Stimulated activated memory B cell treated with anti-CD40 and anti-IgM and Interleukin-4, amounts not matched to agents 10 μg/mL and 1 μg/mL and 100 μg/mL, for 72 hours (primary cell): Measurements from ENCODE around the gene CERS4.
"Not testable (repeated sequence)": the region's sequence is repeated elsewhere in the genome, so short reads cannot be mapped to it uniquely, and the experiment has no call there.

Experiments used
- ATAC-seq: fragments of 150-1000 bp; cut with Tn5 transposase; 2 replicates; pipeline ENCODE4 v1.10.0; 2021
- H3K27ac Mint-ChIP-seq: one replicate; pipeline ENCODE4 v1.8.0; 2022; ENCODE audit warnings: mild to moderate bottlenecking, mixed read lengths
- H3K27me3 Mint-ChIP-seq: one replicate; pipeline ENCODE4 v1.8.0; 2022; ENCODE audit warnings: mixed read lengths
- H3K36me3 Mint-ChIP-seq: one replicate; pipeline ENCODE4 v1.8.0; 2022; ENCODE audit warnings: mixed read lengths
- H3K4me1 Mint-ChIP-seq: one replicate; pipeline ENCODE4 v1.8.0; 2022; ENCODE audit warnings: mixed read lengths
- H3K4me3 Mint-ChIP-seq: one replicate; pipeline ENCODE4 v1.8.0; 2022; ENCODE audit warnings: mild to moderate bottlenecking, moderate library complexity, mixed read lengths
- H3K9me3 Mint-ChIP-seq: one replicate; pipeline ENCODE4 v1.8.0; 2022; ENCODE audit warnings: mixed read lengths

The CERS4 gene

DNA sequence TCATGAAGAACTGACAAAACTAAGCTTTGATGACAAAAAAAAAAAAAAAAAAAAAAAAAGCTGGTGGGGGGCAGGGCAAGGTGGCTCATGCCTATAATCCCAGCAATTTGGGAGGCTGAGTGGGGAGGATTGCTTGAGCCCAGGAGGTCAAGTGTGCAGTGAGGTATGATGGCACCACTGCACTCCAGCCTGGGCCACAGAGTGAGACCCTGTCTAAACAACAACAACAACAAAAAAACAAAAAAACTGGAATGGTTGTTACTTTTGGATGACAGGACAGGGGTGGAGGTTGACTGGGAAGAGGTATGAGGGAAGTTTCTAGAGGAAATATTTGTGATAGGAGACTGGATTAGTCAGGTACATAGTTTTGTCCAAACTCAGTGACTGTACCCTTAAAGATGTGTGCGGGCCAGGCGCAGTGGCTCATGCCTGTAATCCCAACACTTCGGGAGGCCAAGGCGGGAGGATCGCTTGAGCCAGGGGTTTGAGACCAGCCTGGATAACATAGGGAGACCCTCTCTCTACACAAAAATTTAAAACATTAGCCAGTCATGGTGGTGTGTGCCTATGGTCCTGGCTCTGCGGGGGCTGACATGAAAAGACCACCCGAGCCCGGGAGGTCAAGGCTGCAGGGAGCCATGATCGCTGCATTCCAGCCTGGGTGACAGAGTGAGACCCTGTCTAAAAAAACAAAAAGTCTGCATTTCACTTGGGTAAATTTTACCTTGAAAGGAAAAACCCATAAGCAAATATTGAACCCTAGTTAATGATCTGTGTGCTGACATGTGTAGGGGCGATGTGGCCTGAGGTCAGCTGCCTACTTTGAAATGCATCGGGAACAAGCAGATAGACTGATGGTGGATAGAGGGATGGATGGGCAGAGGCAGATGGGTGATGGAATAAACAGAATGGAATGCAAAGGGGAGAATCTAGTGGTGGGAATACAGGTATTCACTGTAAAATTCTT, 37.0 kb downstream of the CERS4 start:
- no peaks in the 10 kb centered on the region for H3K27me3 Mint-ChIP-seq
- peaks cover 14% of the 10 kb centered on the region for H3K9me3 Mint-ChIP-seq
- H3K36me3 Mint-ChIP-seq: peaks cover 46% of the 10 kb centered on the region
- no peak overlapping the region for H3K4me3 Mint-ChIP-seq
- H3K4me1 Mint-ChIP-seq: peaks cover 22% of the 10 kb centered on the region
- H3K27ac Mint-ChIP-seq: no peak overlapping the region
- no peak for ATAC-seq

DNA sequence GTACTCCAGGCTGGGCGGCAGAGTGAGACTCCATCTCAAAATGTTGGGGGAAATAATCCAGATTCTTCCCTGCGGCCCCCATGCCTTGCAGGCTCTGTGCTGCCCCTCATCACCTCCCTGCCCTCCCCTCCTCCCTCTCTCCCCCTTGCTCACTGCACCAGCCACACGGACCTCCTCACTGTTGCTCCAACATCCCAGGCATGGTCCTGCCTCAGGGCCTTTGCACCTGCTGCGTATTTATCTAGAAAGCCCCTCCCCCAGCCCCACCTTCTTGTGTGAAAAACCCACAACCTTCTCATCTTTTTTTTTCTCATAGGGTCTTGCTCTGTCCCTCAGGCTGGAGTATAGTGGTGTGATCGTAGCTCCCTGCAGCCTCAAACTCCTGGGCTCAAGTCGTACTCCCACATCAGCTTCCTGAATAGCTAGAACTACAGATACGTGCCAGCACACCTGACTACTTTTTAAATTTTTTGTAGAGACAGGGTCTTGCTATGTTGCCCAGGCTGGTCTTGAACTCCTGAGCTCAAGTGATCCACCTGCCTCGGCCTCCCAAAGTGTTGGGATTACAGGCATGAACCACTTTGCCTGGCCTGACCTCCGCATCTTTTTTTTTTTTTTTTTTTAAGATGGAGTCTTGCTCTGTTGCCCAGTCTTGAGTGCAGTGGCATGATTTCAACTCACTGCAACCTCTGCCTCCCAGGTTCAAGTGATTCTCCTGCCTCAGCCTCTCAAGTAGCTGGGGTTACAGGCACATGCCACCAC, 38.1 kb downstream of the CERS4 start:
- ATAC-seq, H3K27me3 Mint-ChIP-seq, H3K27ac Mint-ChIP-seq, H3K4me3 Mint-ChIP-seq: not testable (repeated sequence)
- H3K36me3 Mint-ChIP-seq: peaks cover 35% of the 10 kb centered on the region
- peaks cover 13% of the 10 kb centered on the region for H3K4me1 Mint-ChIP-seq
- peaks cover 12% of the 10 kb centered on the region for H3K9me3 Mint-ChIP-seq

DNA sequence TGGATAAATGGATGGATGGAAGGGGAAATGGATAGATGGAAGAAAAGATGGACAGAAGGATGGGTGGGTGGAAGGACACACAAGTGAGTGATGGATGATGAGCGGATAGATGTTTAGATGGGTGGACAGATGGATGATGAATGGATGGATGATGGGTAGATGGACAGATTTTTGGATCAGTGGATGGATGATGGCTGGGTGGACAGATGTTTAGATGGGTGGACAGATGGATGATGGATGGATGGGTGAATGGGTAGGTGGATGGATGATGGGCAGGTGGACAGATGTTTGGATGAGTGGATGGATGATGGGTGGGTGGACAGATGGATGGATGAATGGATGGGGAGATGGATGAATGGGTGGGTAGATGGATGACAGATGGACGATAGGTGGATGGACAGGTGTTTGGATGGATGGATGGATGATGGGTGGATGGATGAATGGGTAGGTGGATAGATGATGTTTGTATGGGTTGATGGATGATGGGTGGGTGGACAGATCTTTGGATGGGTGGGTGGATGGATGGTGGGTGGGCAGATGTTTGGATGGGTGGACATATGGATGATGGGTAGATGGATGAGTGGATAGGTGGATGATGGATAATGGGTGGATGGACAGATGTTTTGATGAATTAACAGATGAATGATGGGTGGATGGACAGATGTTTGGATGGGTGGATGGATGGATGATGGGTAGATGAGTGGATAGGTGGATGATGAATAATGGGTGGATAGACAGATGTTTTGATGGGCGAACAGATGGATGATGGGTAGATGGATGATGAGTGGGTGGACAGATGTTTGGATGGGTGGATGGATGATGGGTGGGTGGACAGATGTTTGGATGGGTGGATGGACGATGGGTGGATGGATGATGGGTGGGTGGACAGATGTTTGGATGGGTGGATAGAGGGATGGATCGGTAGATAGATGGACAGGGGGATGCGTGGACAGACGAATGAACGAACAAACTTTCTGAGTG, 39.5 kb downstream of the CERS4 start:
- Mint-ChIP-seq H3K27ac (no peak overlapping the region), H3K27me3 (no peaks in the 10 kb centered on the region), H3K4me1 (peaks cover 12% of the 10 kb centered on the region), H3K4me3 (no peak overlapping the region), H3K36me3 (peaks cover 25% of the 10 kb centered on the region), H3K9me3 (peaks cover 10% of the 10 kb centered on the region)
- no peak for ATAC-seq

DNA sequence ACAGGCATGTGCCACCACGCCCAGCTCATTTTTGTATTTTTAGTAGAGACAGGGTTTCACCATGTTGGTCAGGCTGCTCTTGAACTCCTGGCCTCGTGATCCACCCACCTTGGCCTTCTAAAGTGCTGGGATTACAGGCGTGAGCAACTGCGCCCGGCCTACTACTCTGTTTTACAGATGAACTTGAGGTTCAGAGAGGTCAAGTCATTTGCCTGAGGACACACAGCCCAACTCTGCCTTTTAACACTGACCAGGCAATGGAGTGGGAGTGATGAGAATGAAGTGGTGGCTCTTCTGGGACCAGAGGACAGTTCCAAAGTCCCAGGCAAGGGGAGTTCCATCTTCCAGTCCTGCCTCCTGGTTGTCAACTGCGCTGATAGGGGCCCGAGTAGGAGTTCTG, 41.4 kb downstream of the CERS4 start:
- Mint-ChIP-seq H3K9me3 (peaks cover 10% of the 10 kb centered on the region), H3K36me3 (peaks cover 23% of the 10 kb centered on the region), H3K27me3 (no peaks in the 10 kb centered on the region), H3K4me1 (peaks cover 12% of the 10 kb centered on the region), H3K4me3 (no peak overlapping the region), H3K27ac (no peak overlapping the region)
- no peak for ATAC-seq

DNA sequence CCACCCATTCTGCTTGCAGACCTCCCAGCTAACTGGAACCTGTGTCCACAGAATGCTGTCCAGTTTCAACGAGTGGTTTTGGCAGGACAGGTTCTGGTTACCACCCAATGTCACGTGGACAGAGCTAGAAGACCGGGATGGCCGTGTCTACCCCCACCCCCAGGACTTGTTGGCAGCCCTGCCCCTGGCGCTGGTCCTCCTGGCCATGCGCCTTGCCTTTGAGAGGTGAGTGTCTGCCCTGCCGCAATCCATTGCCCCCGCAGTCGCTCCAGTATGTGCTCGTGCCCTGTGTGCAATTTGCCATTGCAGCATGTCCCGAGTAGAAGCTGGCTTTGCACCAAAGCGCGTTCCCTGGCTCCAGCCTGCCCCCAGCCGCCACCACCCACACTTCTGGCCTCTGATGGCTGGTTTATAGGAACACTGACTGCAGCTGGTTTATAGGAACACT, 41.9 kb downstream of the CERS4 start:
- Mint-ChIP-seq H3K4me1 (peaks cover 12% of the 10 kb centered on the region), H3K27ac (no peak overlapping the region), H3K27me3 (no peaks in the 10 kb centered on the region), H3K9me3 (peaks cover 10% of the 10 kb centered on the region), H3K36me3 (peaks cover 27% of the 10 kb centered on the region), H3K4me3 (no peak overlapping the region)
- no peak for ATAC-seq

DNA sequence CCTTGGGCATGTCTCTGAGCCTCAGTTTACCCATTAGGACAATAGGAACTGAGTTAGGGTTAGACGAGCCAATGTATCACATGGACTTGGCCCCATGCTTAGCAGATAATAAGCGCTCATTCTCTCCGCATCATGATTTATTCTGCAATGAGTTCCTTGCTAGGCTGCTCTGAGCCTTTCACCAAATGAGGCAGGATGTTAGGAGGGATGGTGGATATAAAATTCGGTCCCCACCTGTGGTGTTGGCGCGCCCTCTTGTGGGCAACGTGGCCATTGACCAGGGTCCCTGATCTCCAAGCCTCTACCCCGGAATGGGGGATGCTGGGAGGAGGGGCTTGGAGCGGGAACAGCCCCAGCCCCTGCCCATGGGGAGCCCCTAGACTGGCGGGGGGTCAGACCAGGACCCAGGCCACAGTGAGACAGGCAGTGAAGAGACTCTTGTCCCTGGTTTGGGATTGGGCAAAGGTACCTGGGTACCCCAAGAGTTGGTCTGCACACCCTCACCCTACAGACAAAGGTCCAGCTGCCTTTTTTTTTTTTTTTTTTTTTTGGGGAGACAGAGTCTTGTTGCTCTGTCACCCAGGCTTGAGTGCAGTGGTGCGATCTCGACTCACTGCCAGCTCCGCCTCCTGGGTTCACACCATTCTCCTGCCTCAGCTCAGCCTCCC, 43.9 kb downstream of the CERS4 start:
- Mint-ChIP-seq H3K4me3 (no peak overlapping the region), H3K27me3 (no peaks in the 10 kb centered on the region), H3K4me1 (peaks cover 11% of the 10 kb centered on the region), H3K27ac (no peak overlapping the region), H3K9me3 (peaks cover 9% of the 10 kb centered on the region), H3K36me3 (peaks cover 37% of the 10 kb centered on the region)
- ATAC-seq: peak; percentile 89

DNA sequence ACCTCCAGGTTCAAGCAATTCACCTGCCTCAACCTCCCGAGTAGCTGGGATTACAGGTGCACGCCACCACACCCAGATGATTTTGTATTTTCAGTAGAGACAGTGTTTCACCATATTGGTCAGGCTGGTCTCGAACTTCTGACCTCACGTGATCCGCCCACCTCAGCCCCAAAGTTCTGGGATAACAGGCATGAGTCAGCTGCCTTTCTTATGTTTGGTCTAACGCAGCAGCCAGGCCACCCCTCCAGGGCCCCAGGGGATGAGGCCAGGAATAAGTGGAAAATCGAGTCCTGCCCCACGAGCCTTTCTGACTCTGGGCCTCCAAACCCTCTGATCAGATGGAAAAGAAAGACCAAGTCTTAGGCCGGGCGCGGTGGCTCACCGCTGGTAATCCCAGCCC, 44.5 kb downstream of the CERS4 start:
- Mint-ChIP-seq H3K36me3 (peaks cover 35% of the 10 kb centered on the region), H3K4me1 (peaks cover 5% of the 10 kb centered on the region), H3K27ac (no peak overlapping the region), H3K4me3 (no peak overlapping the region), H3K9me3 (peaks cover 3% of the 10 kb centered on the region), H3K27me3 (no peaks in the 10 kb centered on the region)
- ATAC-seq: no peak

DNA sequence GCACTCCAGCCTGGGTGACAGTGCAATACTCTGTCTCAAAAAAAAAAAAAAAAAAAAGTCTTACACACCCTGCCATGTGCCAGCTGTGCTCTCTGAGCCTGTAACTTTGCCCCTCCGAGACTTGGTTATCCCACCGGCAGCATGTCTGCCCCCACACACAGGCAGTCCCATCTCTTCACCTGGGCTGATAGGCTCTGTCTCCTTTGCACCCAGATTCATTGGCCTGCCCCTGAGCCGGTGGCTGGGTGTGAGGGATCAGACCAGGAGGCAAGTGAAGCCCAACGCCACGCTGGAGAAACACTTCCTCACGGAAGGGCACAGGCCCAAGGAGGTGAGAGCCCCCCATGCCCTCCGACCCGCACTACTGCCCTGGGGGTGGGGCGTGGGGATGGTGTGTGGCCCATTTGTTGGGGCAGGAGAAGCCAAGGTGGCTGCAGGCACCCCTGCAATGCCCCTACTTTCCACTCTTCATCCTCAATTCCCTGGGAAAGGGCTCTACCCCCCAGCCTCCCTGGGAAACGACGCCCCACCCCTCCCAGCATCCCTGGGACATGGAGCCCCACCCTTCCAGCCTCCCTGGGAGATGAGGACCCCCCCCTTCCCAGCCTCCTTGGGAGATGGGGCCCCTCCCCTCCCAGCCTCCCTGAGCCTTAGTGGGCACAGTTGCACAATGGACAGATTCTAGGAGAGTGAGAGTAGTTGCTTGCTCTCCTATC, 45.3 kb downstream of the CERS4 start:
- Mint-ChIP-seq H3K36me3 (peaks cover 37% of the 10 kb centered on the region), H3K9me3 (no peaks in the 10 kb centered on the region), H3K27me3 (no peaks in the 10 kb centered on the region), H3K4me3 (no peak overlapping the region), H3K27ac (no peak overlapping the region), H3K4me1 (peaks cover 2% of the 10 kb centered on the region)
- no peak for ATAC-seq

DNA sequence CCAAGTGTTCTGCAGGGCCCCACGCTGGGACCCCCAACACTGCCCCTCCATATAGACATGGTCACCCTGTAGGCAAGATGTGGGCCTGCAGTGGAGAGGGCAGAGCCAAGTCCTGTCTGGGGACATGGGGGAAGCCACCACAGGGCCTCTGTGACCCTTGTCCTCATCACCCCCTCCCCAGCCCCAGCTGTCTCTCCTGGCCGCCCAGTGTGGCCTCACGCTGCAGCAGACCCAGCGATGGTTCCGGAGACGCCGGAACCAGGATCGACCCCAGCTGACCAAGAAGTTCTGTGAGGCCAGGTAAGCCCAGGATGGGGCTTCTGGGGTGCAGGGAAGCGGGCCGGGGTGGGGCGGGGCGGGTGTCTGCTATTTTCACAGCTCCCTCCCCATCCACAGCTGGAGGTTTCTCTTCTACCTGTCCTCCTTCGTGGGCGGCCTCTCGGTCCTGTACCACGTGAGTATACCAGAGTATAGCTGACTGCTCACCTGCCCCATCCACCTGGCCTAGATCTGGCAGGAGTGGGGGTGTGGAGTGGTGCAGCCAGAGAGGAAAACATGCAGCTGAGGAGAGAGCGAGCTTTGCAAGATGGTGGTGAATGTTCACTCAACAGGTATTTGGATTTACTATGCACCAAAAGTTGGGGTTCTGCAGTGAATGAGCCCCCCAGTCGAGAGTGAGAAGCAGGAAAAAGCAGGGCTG, 46.4 kb downstream of the CERS4 start:
- no peak overlapping the region for H3K27ac Mint-ChIP-seq
- no peak overlapping the region for H3K4me3 Mint-ChIP-seq
- H3K27me3 Mint-ChIP-seq: no peaks in the 10 kb centered on the region
- peaks cover 6% of the 10 kb centered on the region for H3K4me1 Mint-ChIP-seq
- H3K36me3 Mint-ChIP-seq: peaks cover 44% of the 10 kb centered on the region
- H3K9me3 Mint-ChIP-seq: no peaks in the 10 kb centered on the region
- ATAC-seq: no peak

DNA sequence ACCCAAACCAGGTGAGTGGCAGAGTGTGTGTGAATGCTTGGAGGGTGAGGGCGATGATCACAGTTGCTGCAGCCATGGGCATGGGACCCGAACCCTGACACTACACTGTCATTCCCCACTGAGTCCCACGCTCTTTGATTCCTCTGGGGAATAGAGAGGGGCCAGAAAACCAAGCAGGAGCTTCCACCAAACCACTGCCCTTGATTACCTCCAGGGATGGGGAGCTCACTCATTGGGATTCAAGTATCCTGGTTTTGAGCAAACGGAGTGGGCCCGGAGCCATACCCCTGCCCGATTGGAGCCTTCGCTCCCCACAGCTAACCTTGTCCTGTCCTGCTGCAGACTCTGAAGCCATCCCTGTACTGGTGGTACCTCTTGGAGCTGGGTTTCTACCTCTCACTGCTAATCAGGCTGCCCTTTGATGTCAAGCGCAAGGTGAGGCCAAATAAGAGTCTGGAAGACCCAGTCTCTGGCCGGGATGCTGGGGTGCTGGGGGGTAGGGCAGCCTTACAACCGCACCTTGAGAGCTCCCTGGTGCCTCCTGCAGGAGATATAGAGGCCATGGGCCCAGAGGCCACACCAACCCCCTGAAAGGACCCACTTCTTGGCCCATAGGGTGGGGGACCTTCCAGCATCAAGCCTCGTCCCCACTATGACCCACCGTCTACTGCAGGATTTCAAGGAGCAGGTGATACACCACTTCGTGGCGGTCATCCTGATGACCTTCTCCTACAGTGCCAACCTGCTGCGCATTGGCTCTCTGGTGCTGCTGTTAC, 47.3 kb downstream of the CERS4 start:
- no peak for ATAC-seq
- no peaks in the 10 kb centered on the region for H3K27me3 Mint-ChIP-seq

DNA sequence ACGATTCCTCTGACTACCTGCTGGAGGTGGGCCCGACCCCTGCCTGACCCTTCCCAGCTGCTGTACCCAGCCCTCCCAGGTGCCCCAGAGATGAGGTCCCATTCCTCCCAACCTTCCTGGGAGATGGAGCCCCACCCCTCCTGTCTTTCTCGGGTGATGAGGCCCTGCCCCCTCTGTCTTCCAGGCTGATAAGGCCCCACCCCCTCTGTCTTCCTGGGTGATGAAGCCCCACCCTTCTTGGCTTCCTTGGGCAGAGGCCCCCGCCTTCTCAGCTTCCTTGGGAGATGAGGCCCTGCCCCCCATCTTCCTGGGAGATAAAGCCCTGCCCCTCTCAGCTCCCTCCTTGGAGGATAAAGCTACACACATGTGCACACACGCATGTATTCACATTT, 47.9 kb downstream of the CERS4 start:
- peak overlapping the region; percentile 37 for H3K27ac Mint-ChIP-seq
- peaks cover 6% of the 10 kb centered on the region for H3K4me1 Mint-ChIP-seq
- no peak overlapping the region for H3K4me3 Mint-ChIP-seq
- no peaks in the 10 kb centered on the region for H3K27me3 Mint-ChIP-seq
- H3K36me3 Mint-ChIP-seq: peaks cover 55% of the 10 kb centered on the region
- no peak for ATAC-seq
- no peaks in the 10 kb centered on the region for H3K9me3 Mint-ChIP-seq

More for the DNA sequence above, 47.3 kb downstream of the CERS4 start:
- Mint-ChIP-seq H3K4me3 (no peak overlapping the region), H3K36me3 (peaks cover 50% of the 10 kb centered on the region), H3K9me3 (no peaks in the 10 kb centered on the region), H3K27ac (peak overlapping the region; percentile 37), H3K4me1 (peaks cover 6% of the 10 kb centered on the region)

DNA sequence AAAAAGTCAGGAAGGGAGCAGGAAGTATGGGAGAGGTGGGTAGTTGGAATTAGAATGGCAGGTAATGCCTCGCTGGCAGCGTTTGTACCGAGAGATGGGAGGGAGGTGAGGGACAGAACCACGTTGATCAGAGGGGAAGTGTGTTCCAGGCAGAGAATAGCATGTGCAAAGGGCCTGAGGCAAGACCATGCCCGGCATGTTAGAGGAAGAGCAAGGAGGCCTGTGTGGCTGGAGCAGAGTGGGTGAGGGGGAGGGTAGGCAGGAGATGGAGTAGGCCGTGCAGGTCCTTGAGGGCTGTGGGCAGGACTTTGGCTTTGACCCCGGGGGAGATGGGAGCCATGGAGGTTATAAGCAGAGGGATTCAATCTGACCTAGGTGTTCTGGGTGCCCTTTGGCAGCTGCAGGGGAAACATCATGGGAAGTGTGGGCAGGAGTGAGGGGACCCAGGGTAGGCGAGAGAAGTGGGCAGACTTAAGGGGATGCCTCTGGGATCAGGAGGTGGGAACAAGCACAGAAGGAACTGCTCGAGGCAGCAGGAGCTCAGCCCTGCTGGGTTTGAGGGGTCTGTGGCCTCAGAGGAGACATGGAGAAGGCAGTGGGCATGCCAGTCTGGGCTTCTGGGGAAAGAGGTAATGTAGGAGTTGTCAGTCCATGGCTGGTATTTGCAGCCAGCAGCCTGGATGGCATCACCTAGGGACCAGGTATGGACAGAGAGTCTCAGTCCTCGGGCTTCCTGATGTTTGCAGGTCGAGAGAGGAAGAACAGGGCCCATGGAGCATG, 50.2 kb downstream of the CERS4 start:
- Mint-ChIP-seq H3K4me3 (no peak overlapping the region), H3K27ac (peak overlapping the region; percentile 22), H3K36me3 (peaks cover 55% of the 10 kb centered on the region), H3K27me3 (no peaks in the 10 kb centered on the region), H3K9me3 (no peaks in the 10 kb centered on the region), H3K4me1 (peaks cover 6% of the 10 kb centered on the region)
- ATAC-seq: no peak
